Neural progenitor cell (in vitro differentiated cells): Measurements from ENCODE around the gene CTIF. TPM values are rescaled to one million over a fixed set of nuclear protein-coding genes. Genes with fewer than 3 reads are reported as not detected.

ENCODE experiments used
- DNase-seq: peaks from one replicate; pipeline ENCODE4 v3.0.0-alpha.2; 2016; ENCODE audit warnings: low spot score
- H2AFZ ChIP-seq: fragments of 200-600 bp; sonication (generic); replicated peaks from 2 replicates; pipeline ENCODE4 v1.6.1; 2016; ENCODE audit warnings: antibody characterized with exemption
- H3F3A ChIP-seq: fragments of 200-600 bp; sonication (generic); 2 replicates; pipeline ENCODE4 v1.6.1; 2016; ENCODE audit warnings: antibody characterized with exemption, low read depth
- H3K27ac ChIP-seq: fragments of 200-600 bp; sonication (generic); 2 replicates; pipeline ENCODE4 v1.5.1; 2016; ENCODE audit warnings: mild to moderate bottlenecking
- H3K27me3 ChIP-seq: fragments of 200-600 bp; sonication (generic); 2 replicates; pipeline ENCODE4 v1.6.1; 2016; ENCODE audit warnings: mild to moderate bottlenecking, moderate library complexity
- H3K36me3 ChIP-seq: fragments of 200-600 bp; sonication (generic); 2 replicates; pipeline ENCODE4 v1.5.1; 2016
- H3K4me1 ChIP-seq: fragments of 200-600 bp; sonication (generic); 2 replicates; pipeline ENCODE4 v1.6.1; 2016; ENCODE audit warnings: mixed run types
- H3K4me2 ChIP-seq: fragments of 200-600 bp; sonication (generic); 2 replicates; pipeline ENCODE4 v1.6.1; 2016
- H3K4me3 ChIP-seq: fragments of 200-600 bp; sonication (generic); 2 replicates; pipeline ENCODE4 v1.5.1; 2016
- H3K79me2 ChIP-seq: fragments of 200-600 bp; sonication (generic); 2 replicates; pipeline ENCODE4 v1.6.1; 2016; ENCODE audit warnings: low read depth
- H3K9ac ChIP-seq: fragments of 200-600 bp; sonication (generic); 2 replicates; pipeline ENCODE4 v1.6.1; 2016
- H3K9me3 ChIP-seq: fragments of 200-600 bp; sonication (generic); 2 replicates; pipeline ENCODE4 v1.5.1; 2016; ENCODE audit warnings: low read depth
- H4K20me1 ChIP-seq: fragments of 200-600 bp; sonication (generic); 2 replicates; pipeline ENCODE4 v1.6.1; 2016; ENCODE audit warnings: low read depth
- H3K27ac Mint-ChIP-seq: 3 replicates; pipeline ENCODE4 v1.8.0; 2021; ENCODE audit warnings: mixed read lengths
- H3K27me3 Mint-ChIP-seq: 2 replicates; pipeline ENCODE4 v1.8.0; 2022; ENCODE audit warnings: low read depth, mild to moderate bottlenecking, inconsistent platforms, moderate library complexity, mixed read lengths; ENCODE audit not compliant: insufficient read depth
- H3K36me3 Mint-ChIP-seq: 3 replicates; pipeline ENCODE4 v1.8.0; 2021; ENCODE audit warnings: mixed read lengths
- H3K4me1 Mint-ChIP-seq: 3 replicates; pipeline ENCODE4 v1.8.0; 2021; ENCODE audit warnings: mixed read lengths
- H3K4me3 Mint-ChIP-seq: 3 replicates; pipeline ENCODE4 v1.8.0; 2021; ENCODE audit warnings: mild to moderate bottlenecking, moderate library complexity, mixed read lengths
- H3K9me3 Mint-ChIP-seq: 3 replicates; pipeline ENCODE4 v1.8.0; 2020; ENCODE audit warnings: mixed read lengths
- EZH2 ChIP-seq: fragments of 200-600 bp; sonication (generic); IDR thresholded peaks from 2 replicates; pipeline ENCODE4 v1.6.1; 2017; ENCODE audit warnings: antibody characterized with exemption, mild to moderate bottlenecking, moderate library complexity
- EZH2phosphoT487 ChIP-seq: fragments of 200-600 bp; sonication (generic); IDR thresholded peaks from 2 replicates; pipeline ENCODE4 v1.6.1; 2017; ENCODE audit warnings: antibody characterized with exemption
- total RNA-seq: library from RNA; depleted of rRNA; stranded (reverse); fragments of >200 nt; gene quantifications from 2 replicates; pipeline ENCODE4 v1.2.3, GENCODE V29; 2015; ENCODE audit warnings: low replicate concordance
- TF ChIP-seq, protein P1 (sequence below): fragments of 200-600 bp; sonication (generic); IDR thresholded peaks from 2 replicates; pipeline ENCODE4 v1.5.1; 2017; ENCODE audit warnings: antibody characterized with exemption, mild to moderate bottlenecking

CTIF gene
- total RNA-seq, 1 donor from 2014 or later, result 17.6 TPM

DNA sequence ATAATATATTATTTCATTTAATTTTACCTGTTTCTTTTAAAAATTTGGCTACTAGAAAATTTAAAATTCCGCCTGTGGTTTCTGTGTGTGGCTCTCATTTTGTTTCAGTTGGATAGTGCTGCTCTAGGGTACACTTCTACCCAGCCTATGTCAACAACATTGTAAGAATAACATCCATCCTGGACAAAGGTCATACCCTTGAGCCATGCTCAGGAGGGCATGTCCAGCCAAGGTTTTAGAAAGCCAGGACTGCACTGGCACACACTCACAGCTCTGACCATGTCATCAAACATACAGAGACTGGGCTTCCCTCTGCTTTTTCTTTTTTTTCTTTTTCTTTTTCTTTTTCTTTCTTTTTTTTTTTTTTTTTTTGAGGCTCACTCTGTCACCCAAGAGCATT lies 96.1 kb downstream of the CTIF start:
- Histone ChIP-seq H3K4me2 (no peak overlapping the region), H3K4me1 (no peaks in the 10 kb centered on the region), H3F3A (no peaks in the 10 kb centered on the region), H3K27me3 (no peaks in the 10 kb centered on the region), H3K36me3 (no peaks in the 10 kb centered on the region), H2AFZ (no peak overlapping the region), H3K9me3 (no peaks in the 10 kb centered on the region), H3K4me3 (no peak overlapping the region), H3K79me2 (no peaks in the 10 kb centered on the region), H4K20me1 (no peaks in the 10 kb centered on the region), H3K27ac (no peak overlapping the region), H3K9ac (no peak overlapping the region)
- no peak for DNase-seq
- H3K4me3 Mint-ChIP-seq, result no peak overlapping the region
- TF ChIP-seq EZH2phosphoT487 (no peak), EZH2 (no peak)
- TF ChIP-seq, protein P1, sequence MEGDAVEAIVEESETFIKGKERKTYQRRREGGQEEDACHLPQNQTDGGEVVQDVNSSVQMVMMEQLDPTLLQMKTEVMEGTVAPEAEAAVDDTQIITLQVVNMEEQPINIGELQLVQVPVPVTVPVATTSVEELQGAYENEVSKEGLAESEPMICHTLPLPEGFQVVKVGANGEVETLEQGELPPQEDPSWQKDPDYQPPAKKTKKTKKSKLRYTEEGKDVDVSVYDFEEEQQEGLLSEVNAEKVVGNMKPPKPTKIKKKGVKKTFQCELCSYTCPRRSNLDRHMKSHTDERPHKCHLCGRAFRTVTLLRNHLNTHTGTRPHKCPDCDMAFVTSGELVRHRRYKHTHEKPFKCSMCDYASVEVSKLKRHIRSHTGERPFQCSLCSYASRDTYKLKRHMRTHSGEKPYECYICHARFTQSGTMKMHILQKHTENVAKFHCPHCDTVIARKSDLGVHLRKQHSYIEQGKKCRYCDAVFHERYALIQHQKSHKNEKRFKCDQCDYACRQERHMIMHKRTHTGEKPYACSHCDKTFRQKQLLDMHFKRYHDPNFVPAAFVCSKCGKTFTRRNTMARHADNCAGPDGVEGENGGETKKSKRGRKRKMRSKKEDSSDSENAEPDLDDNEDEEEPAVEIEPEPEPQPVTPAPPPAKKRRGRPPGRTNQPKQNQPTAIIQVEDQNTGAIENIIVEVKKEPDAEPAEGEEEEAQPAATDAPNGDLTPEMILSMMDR, result no peak
- H3K27ac Mint-ChIP-seq, result no peak overlapping the region
- peaks cover 8% of the 10 kb centered on the region for H3K36me3 Mint-ChIP-seq
- H3K4me1 Mint-ChIP-seq, result peaks cover 11% of the 10 kb centered on the region
- H3K27me3 Mint-ChIP-seq, result peaks cover 5% of the 10 kb centered on the region
- no peaks in the 10 kb centered on the region for H3K9me3 Mint-ChIP-seq

- Histone ChIP-seq H3K79me2 (no peaks in the 10 kb centered on the region), H3K4me1 (no peaks in the 10 kb centered on the region), H3K27me3 (no peaks in the 10 kb centered on the region), H2AFZ (no peak overlapping the region), H3K4me2 (no peak overlapping the region), H3K36me3 (no peaks in the 10 kb centered on the region), H3K27ac (no peak overlapping the region), H3K9ac (no peak overlapping the region), H3K4me3 (no peak overlapping the region), H3F3A (no peaks in the 10 kb centered on the region), H3K9me3 (no peaks in the 10 kb centered on the region), H4K20me1 (no peaks in the 10 kb centered on the region)
- Mint-ChIP-seq H3K4me1 (peaks cover 6% of the 10 kb centered on the region), H3K27ac (no peak overlapping the region), H3K27me3 (peaks cover 5% of the 10 kb centered on the region), H3K36me3 (peaks cover 8% of the 10 kb centered on the region), H3K9me3 (no peaks in the 10 kb centered on the region), H3K4me3 (no peak overlapping the region)
- DNase-seq, result no peak
- TF ChIP-seq EZH2 (no peak), EZH2phosphoT487 (no peak)
- TF ChIP-seq, protein P1, result no peak
These were observed 97.0 kb downstream of the CTIF start for GRCh38 chr18:48635806-48636205.

- no peaks in the 10 kb centered on the region for H3K79me2 ChIP-seq
- H3K4me2 ChIP-seq, result no peak overlapping the region
- no peaks in the 10 kb centered on the region for H3K9me3 Mint-ChIP-seq
- H3K27ac ChIP-seq, result no peak overlapping the region
- H3K9me3 ChIP-seq, result no peaks in the 10 kb centered on the region
- no peaks in the 10 kb centered on the region for H3K27me3 ChIP-seq
- no peaks in the 10 kb centered on the region for H3K36me3 ChIP-seq
- TF ChIP-seq EZH2phosphoT487, result no peak
- no peak for TF ChIP-seq EZH2
- TF ChIP-seq, protein P1, result no peak
- H3K9ac ChIP-seq, result no peak overlapping the region
- no peak overlapping the region for H2AFZ ChIP-seq
- H3K4me3 Mint-ChIP-seq, result no peak overlapping the region
- peaks cover 6% of the 10 kb centered on the region for H3K4me1 Mint-ChIP-seq
- no peaks in the 10 kb centered on the region for H4K20me1 ChIP-seq
- peaks cover 5% of the 10 kb centered on the region for H3K27me3 Mint-ChIP-seq
- H3F3A ChIP-seq, result no peaks in the 10 kb centered on the region
- DNase-seq, result no peak
- no peak overlapping the region for H3K27ac Mint-ChIP-seq
- H3K4me1 ChIP-seq, result no peaks in the 10 kb centered on the region
- peaks cover 7% of the 10 kb centered on the region for H3K36me3 Mint-ChIP-seq
- H3K4me3 ChIP-seq, result no peak overlapping the region
These were observed 97.6 kb downstream of the CTIF start for GRCh38 chr18:48636436-48636835.
